ENCODE data around the gene MED23.
A peak's percentile ranks its signal among the peaks of the same experiment; 100 is the strongest.

Gene MED23

GRCh38 chr6:131635384-131636340, 7.6 kb upstream of the MED23 start:
- Histone ChIP-seq H3K4me3 (no peak overlapping the region), H3K27ac (no peak overlapping the region)
- DNase-seq (ENCODE audit: low spot score) = no peak
- no peak for TF ChIP-seq CTCF (IDR thresholded peaks at IDR 0.05)

GRCh38 chr6:131631625-131632289, 3.7 kb upstream of the MED23 start:
- no peak for TF ChIP-seq CTCF (IDR thresholded peaks at IDR 0.05)
- H3K27ac ChIP-seq = no peak overlapping the region
- DNase-seq (ENCODE audit: low spot score) = no peak

GRCh38 chr6:131629651-131630050, 1.6 kb upstream of the MED23 start:
- no peak for TF ChIP-seq CTCF (IDR thresholded peaks at IDR 0.05)
- DNase-seq (ENCODE audit: low spot score) = no peak
- peak overlapping the region; percentile 15 to 29 for H3K27ac ChIP-seq
- peak overlapping the region; percentile 17 for H3K4me3 ChIP-seq

More at GRCh38 chr6:131631625-131632289, 3.7 kb upstream of the MED23 start:
- no peak overlapping the region for H3K4me3 ChIP-seq

GRCh38 chr6:131628726-131629125, 684 bp upstream of the MED23 start:
- no peak for TF ChIP-seq CTCF (IDR thresholded peaks at IDR 0.05)
- Histone ChIP-seq H3K27ac (peak overlapping the region in 1 of 2 donors; percentile 15), H3K4me3 (peak overlapping the region; percentile 93)
- DNase-seq (ENCODE audit: low spot score) = no peak

GRCh38 chr6:131615275-131615674, 12.8 kb downstream of the MED23 start:
- Histone ChIP-seq H3K27ac (no peak overlapping the region), H3K4me3 (no peak overlapping the region)
- TF ChIP-seq CTCF (IDR thresholded peaks at IDR 0.05) = no peak
- no peak for DNase-seq (ENCODE audit: low spot score)

- no peak overlapping the region for H3K4me3 ChIP-seq
- no peak overlapping the region for H3K27ac ChIP-seq
- no peak for DNase-seq (ENCODE audit: low spot score)
- no peak for TF ChIP-seq CTCF (IDR thresholded peaks at IDR 0.05)
Measured at GRCh38 chr6:131613296-131613925, 14.6 kb downstream of the MED23 start.
